ENCODE measurements around the gene SLC26A1.
"Not testable (repeated sequence)": the region's sequence is repeated elsewhere in the genome, so short reads cannot be mapped to it uniquely, and the experiment has no call there.

Gene SLC26A1

DNA sequence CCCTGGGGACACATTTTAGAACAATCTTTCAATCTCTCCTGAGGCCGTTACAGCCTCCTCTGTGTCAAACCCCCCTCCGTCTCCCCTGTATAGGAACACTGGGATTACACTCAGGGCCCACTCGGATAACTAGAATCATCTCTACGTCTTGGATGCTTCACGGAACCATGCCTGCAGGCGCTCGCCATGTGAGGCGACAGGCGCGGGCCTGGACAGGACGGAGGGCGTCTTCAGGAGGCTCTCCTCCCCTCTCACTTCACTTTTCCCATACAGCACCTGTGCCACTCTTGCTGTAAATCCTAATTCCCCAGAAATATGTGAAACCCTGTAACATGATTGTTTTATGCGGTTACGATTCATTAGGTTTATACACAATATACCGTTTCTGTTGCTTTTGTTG, 10.4 kb downstream of the SLC26A1 start:
- FAIRE-seq, result no peak

GRCh38 chr4:982291-982690, 10.9 kb downstream of the SLC26A1 start:
- no peak for FAIRE-seq

DNA sequence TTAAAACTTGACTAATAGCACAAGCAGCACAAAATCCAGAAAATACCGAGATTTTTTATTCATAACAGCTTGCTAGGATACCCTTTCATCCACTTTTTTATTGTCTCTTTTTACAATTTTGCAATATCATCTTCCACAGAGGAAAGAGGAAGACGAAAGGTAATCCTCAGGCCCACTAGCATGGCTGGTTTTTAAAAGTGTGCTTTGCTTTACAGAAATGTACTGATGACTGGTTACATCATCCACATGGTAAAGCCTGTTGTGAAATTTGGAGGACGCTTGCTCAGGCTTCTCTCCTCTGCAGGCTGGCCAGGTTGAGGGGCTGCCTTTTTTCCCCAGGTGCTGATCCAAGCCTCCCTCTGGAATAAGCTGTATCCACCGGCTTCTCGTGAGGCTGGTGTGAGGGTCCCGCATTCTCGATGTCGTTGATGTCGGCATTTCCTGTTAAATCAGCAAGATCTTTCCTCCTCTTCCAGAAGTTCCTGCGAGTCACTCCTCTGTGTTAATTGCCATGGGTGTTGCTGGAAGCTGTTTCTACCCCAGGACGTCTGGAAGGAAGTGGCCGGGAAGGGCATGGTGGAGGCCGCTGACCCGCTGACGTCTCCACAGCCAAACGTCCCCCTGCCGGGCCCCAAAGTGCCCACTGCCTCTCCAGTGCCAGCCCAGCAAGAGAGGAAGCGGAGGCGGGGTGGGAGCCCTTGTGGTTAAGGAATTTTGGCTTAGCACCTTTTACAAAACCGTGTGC, 14.1 kb downstream of the SLC26A1 start:
- no peak for FAIRE-seq

DNA sequence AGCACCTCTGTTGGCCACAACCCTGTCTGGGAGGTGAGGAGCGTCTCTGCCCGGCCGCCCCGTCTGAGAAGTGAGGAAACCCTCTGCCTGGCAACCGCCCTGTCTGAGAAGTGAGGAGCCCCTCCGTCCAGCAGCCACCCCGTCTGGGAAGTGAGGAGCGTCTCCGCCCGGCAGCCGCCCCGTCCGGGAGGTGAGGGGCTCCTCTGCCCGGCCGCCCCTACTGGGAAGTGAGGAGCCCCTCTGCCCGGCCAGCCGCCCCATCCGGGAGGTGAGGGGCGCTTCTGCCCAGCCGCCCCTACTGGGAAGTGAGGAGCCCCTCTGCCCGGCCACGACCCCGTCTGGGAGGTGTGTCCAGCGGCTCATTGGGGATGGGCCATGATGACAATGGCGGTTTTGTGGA, 17.2 kb downstream of the SLC26A1 start:
- FAIRE-seq, result not testable (repeated sequence)

- no peak for FAIRE-seq
Measured at GRCh38 chr4:974668-975067, 18.5 kb downstream of the SLC26A1 start.

DNA sequence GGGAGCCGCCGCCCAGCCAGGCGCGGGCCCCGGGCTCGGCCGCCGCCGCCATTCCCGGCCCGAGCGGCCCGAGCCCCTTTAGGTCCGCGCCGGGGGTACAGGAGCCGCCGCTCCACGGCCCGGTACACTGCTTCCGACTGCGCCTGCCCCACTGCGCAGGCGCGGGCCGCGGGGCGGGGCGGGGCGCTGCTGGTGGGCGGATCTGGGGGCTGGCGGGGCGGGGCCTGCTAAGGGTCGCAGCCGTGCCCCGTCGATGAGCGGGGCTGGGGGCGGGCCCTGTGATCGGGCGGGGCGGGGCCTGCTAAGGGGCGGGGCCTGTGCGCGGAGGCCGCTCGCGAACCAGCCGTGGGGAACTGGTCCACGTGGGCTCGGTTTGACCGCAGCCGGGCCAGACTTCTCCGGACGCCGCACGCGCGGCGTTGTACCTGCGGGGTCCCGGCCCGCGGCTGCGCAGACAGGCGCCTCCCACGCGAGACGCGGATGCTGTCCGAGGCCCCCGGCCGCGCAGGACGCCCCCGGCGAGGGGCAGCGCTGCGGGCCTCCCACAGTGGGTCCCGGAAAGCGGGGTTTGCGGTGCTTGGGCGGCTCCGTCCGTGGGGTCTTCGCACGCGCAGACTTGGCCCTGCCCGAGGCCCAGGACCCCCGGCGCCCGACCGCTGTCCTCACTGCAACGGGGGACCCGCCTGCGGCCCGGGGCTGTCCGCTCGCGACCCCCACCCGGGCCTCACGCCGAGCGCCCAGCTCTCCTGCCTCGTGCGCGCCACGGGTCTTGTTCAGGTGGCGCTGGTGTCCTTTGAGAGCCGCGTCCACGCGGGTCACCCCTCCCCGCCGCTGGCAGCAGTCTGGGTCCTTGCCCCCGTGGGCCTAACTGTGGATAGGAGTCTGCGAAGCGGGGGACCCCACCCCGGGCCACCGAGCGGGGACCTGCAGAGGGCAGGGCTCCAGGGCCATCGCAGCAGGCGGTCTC, 19.5 kb downstream of the SLC26A1 start, which contains the start of gene DGKQ:
Gene DGKQ (minus strand): TSS at position 139 of the 967 bp plus-strand sequence. CDS start 87 bp downstream, at position 52.
- no peak for FAIRE-seq

DNA sequence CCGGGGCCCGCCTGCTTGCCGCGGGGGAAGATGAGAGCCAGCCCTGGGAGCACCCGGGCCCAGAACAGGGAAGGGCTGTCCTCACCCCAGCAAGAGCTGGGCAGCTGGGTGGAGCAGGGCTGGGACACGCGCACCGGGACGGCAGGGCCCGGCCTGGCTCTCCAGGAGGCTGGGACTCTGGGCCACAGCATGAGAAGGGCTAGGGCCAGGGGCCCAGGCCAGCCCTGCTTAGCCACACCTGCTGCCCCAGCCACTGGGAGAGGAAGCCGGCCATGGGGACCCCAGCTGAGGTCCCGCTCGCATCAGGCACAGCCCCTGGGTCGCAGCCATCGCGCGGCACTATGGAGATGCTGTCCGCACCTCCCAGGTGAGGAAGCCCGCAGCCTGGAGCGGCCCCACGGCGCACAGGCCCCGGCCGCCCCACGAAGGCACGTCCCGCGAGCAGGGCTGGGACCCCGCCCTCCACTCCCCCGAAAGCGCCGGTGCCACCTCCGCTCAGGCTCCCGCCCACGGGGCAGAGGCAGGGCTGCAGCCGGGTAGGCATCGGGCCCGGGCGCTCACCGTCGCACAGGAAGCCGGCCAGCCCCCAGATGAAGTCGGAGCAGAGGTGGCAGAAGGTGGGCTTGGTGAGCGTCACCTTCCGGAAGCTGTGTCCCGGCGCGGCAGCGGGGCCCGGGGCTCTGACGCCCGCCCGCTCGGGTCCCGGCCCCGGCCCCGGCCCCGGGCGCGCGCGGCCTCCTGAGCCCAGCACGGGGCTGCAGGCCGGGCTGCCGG, 20.4 kb downstream of the SLC26A1 start:
- FAIRE-seq, result no peak

DNA sequence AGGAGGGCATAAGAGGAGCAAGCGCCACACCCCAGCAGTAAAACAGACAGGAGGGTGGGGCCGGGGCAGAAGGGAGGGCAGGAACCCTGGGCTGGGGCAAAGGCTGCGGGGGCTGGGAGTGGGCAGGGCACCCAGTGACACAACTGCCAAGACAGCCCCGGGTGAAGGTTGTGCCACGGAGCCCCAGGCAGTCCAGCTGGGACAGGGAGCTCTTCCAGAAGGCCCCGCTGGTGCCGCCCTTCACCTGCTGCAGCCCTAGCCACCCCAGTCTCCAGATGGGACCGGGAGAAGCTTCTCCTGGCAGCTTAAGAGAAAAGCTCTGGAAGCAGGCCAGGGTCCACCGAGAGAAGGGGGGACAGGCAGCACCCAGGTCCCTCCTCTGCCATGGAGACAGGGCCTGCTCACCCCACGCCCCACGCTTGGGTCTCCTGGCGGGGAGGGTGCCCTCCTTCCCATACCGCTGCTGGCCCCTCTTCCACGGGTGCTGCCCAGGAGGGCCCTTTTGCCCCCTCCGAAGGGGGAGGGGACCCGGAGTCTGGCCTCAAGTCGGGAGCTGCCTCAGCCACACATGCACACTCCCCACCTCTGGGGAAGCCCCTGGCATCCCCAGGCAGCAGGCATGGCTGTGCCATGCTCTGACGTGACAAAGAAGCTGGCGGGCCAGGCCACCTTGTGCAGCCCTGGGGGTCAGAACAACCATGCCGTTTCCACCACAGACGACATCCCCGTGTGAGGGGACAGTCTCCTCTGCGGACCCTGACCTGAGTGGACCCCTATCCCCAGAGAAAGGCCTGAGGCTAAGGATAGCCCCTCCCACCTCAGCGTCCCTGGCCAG, 21.3 kb downstream of the SLC26A1 start:
- no peak for FAIRE-seq

DNA sequence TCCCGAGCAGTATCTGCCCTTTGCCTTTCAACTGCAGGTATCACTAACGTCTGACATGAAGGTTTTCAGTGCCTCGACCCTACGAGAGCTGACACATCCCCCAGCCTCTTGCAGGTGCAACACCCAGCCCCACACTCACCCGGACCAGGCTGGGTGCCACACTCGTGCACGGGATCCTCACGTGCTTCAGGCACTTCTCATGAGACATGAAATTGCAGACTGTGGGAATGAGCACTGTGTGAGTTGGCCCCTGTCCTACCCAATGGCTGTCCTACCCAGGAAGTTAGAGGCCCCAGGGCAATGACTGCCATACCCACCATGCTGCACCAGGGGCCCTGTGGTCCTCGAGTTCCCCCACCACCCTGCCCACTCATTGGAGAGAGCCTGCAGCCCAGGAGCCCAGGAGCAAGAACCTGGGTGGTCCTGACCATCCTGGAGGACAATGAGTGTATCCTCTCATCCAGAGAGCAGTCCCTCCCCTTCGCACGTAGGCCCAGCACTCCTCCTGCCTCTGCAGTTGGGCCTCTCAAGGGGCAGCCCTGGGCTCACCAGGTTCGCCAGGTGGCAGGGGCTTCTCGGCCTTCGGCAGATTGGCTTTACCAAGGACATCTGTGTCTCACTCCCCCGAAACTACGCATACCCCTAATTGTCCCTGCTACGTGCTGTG, 22.2 kb downstream of the SLC26A1 start:
- no peak for FAIRE-seq

DNA sequence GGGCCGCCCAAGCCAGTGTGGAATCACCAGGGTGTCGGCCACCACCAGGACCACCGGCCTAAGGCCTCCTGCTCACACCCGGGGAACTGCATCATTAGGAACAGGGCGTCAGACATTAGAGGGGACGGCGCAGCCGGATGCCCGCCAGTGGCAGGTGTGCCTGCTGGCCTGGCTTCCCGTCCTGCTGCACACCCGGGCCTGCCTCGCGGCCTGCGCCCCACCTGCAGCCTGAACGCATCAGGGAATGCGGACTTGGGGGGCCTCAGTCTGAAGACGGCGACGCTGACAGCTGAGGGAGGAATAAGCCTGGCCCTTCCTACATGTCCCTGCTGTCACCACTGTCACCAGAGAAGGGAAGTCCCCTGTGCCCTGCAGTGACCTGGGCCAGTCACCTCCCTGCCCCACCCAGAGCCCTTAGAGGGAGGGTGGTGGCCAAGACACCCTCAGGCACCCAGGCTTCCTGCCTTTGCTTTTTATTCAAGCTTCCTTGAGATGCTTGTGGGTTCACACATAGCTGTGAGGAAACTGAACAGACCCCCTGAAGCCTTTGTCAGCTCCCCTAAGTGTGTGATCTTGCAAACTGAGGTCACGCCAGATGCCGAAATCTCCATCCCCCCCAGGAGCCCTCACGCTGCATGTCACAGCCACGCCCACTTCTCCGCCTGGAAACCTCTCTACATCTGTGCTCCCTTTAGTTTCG, 23.0 kb downstream of the SLC26A1 start:
- FAIRE-seq, result no peak

DNA sequence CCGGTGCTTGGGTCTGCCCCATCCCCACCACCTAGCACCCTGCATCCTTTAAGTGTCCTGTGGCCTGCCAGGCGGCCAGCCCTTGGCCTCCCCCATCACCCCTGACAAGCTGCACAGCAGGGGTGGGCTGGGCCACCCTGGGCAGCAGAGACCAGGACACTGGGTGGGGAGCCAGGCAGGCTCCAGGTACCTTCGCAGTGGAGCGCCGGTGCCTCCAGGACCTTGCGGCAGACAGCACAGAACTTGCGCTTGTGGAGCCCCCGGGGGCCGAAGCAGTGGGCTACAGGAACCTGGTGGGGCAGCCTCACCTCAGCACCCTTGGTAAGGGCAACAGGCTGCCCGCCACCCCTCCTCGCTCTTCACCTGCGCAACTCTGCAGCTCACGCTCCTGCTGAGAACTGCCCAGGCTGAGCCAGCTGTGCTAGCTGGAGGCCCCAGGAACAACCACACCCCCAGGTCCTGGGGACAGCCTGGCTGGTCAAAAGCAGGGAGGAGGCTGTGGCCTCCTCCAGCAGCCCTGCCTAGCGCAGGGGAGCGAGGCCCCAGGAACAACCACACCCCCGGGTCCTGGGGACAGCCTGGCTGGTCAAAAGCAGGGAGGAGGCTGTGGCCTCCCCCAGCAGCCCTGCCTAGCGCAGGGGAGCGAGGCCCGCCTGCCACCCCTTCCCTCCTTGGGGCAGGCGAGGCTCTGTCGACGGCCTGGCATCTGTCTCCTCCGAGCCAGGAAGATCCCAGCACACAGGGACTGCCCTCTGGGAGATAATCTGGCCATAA, 24.4 kb downstream of the SLC26A1 start:
- FAIRE-seq, result no peak

DNA sequence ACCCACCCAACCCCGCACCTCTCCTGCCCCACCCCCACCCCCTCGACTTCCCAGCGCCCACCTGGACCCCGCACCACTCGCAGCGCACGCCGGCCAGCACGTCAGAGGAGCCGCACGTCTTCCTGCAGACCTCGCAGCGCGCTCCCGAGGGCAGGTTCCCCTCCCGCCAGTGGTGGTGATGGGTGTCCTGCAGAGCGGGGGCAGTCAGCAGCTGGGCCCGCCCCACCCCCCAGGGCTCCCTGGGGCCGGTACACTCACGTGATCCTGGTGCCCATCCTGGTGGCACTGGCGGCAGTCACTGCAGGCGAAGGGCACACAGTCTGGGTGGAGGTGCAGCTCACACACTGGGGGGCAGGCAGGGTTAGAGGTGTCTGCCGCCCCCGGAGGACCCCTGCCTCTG, 25.0 kb downstream of the SLC26A1 start:
- no peak for FAIRE-seq

DNA sequence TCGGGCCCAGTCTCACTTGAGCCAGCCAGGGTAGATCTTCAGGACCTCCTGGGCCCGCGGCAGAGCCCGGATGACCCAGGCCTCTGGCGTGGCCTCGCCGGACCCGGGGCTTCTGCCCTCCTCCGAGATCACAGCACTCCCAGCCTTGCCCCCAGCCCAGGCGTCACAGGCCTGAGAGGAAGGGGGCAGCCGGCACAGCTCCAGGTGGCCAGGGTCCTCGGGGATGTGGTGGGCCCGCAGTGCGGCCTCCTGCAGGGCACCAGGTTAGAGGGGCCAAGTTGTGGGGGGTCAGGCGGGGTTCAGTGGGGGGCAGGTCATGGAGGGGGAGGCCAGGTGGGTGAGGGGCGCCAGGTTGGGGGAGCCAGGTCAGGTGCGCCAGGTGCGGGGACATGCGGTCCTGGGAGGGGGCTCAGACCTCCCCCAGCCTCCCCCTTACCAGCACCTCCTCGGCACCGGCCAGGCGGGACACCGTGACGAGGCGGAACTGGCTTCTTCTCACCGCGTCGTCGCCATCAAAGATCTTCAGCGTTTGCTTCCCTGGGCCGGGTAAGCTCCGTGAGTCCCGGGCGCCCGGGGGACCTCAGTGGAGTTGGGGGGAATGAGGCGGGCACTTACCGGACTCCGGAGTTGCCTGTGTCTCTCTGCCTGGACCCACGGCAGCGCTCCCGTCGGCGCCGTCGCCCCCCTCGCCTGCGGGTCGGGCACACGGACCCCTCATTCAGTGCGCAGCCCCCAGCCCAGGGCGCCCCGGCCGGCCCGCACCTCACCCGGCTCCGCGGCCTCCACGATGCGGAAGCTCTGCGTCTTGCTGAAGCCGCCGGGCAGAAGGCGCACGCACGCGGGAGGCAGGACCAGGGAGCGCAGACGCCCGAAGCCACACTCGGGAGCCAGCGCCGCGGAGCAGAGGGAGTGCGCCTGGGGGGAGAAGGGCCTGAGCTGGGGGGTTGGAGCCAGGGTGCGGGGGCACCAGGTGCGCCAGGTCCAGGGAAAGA, 25.8 kb downstream of the SLC26A1 start:
- FAIRE-seq, result no peak

- FAIRE-seq, result no peak
Measured at GRCh38 chr4:966266-967112, 26.7 kb downstream of the SLC26A1 start.

DNA sequence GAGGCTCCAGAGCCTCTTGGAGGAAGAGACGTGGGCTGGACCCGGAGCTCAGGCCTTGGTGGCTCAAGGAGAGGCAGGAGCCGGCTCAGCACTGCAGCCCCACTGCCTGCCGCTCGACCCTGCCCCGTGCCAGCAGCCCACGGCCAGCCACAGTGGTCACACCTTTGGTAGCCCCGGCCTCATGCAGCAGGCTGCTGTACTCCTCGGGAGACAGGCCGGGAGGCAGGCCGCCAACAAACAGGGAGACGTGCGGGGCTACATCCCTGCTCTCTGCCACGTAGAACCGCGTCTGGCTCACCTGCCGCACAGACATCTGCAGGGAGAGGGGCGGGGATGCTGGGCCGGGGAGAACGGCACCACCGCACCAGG, 27.5 kb downstream of the SLC26A1 start:
- no peak for FAIRE-seq

DNA sequence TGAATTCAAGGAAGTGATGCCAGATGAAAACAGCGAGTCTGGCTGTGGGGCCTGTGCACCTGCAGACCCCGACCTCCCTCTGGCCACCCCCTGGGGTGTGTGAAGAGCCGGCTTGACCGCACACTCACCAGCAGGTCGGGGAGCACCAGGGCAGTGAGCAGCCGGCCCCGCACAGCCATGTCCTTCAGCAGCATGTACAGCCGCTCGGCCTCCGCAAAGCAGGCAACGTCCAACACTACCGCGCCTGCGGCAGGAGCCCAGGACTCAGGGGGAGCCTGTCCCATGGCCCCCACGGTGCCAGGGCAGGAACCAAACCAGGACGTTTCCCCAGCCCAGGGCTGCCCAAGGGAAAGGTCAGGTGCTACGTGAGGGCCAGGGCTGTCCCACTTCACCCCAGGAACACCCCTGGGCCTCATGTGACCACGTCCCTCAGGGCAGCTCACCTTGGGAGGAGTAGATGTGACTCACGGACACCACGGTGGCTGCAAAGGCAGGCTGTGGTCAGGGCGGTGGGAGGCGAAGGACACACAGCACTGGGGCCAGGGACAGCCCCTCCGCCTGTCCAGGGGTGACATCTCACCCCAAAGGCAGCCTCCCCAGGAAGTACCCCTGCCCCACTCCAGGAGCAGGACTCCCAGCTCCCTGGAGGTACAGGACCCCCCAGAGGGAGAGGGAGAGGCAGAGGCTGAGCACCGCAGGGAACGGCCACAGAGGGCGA, 28.0 kb downstream of the SLC26A1 start:
- FAIRE-seq, result no peak

DNA sequence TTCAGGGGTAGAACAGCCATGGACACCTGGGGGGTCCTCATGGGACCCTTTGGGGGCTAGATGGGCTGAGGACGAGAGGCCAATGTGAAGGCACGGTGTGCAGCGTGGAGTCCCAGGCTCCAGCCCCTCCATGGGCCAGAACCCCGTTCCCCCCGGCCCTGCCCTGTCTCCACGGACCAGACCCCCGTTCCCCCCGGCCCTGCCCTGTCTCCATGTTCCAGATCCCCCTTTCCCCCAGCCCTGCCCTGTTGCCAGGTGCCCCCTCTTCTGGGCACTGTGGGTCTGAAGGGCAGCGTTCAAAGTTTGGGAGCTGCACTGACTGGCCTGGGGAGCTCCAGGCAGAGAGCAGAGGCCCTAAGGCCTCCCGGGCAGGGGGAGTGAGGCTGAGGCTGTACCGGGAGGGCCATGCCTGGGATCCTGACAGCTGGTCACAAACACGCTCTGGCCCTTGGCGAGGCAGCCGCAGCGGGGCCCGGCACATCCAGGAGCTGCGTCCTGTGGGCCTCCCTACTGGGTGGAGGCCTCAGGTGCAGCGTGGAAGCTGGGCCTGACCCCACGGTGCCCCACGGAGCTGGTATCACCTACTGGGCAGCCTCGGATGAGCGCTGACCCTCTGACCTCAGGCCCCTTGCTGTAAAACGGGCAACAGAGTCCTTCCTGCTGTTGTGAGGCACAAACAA, 28.7 kb downstream of the SLC26A1 start:
- no peak for FAIRE-seq

Measured in G401.6 (cell line).